ENCODE measurements around the gene MRM1.

DNA sequence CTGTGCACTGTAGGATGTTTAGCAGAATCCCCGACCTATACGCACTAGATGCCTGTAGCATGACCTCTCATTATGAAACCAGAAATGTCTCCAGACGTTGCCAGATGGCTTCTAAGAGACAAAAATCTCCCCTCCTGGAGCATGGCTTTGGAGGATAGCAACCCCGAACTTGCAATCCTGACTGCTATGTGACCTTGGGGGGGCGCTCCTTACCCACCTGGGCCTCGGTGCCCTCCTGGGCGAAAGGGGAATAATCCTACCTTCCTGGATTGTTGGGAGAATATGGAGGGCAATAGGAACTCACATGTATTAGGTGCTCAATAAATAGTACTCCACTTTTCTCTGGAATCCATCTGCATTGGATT lies 8.1 kb downstream of the MRM1 start:
- TF ChIP-seq, protein P1, sequence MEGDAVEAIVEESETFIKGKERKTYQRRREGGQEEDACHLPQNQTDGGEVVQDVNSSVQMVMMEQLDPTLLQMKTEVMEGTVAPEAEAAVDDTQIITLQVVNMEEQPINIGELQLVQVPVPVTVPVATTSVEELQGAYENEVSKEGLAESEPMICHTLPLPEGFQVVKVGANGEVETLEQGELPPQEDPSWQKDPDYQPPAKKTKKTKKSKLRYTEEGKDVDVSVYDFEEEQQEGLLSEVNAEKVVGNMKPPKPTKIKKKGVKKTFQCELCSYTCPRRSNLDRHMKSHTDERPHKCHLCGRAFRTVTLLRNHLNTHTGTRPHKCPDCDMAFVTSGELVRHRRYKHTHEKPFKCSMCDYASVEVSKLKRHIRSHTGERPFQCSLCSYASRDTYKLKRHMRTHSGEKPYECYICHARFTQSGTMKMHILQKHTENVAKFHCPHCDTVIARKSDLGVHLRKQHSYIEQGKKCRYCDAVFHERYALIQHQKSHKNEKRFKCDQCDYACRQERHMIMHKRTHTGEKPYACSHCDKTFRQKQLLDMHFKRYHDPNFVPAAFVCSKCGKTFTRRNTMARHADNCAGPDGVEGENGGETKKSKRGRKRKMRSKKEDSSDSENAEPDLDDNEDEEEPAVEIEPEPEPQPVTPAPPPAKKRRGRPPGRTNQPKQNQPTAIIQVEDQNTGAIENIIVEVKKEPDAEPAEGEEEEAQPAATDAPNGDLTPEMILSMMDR (conservative IDR thresholded peaks at IDR 0.05) = no peak
- no peak for TF ChIP-seq ZFX (IDR thresholded peaks at IDR 0.05)
